Mucosa of stomach (tissue), 1 donor: ENCODE data around the gene PROK1.
"Not testable (repeated sequence)": the region's sequence is repeated elsewhere in the genome, so short reads cannot be mapped to it uniquely, and the experiment has no call there.

Experiments
- H3K27me3 ChIP-seq: one replicate; pipeline ENCODE4 v1.7.0; 2013; ENCODE audit warnings: mild to moderate bottlenecking, low read length; ENCODE audit not compliant: control insufficient read depth, insufficient read depth
- H3K36me3 ChIP-seq: one replicate; pipeline ENCODE4 v1.7.0; 2013; ENCODE audit warnings: low read length; ENCODE audit not compliant: control insufficient read depth, insufficient read depth
- H3K4me1 ChIP-seq: one replicate; pipeline ENCODE4 v1.7.0; 2013; ENCODE audit warnings: mild to moderate bottlenecking, low read length; ENCODE audit not compliant: control insufficient read depth, insufficient read depth
- H3K4me3 ChIP-seq: one replicate; pipeline ENCODE4 v1.7.0; 2013; ENCODE audit warnings: low read length
- H3K9ac ChIP-seq: one replicate; pipeline ENCODE4 v1.7.0; 2013; ENCODE audit warnings: mild to moderate bottlenecking, low read length, moderate library complexity
- H3K9me3 ChIP-seq: one replicate; pipeline ENCODE4 v1.7.0; 2013; ENCODE audit warnings: mild to moderate bottlenecking, low read length, moderate library complexity; ENCODE audit not compliant: control insufficient read depth
- donor health status: Pancreatic carcinoma.

The PROK1 gene

GRCh38 chr1:110437645-110438299, 13.2 kb upstream of the PROK1 start:
- Histone ChIP-seq H3K27me3 (peaks cover 38% of the 10 kb centered on the region), H3K4me1 (peaks cover 28% of the 10 kb centered on the region)
- H3K9ac ChIP-seq, H3K9me3 ChIP-seq, H3K36me3 ChIP-seq, H3K4me3 ChIP-seq: not testable (repeated sequence)

GRCh38 chr1:110438893-110439292, 12.1 kb upstream of the PROK1 start:
- Histone ChIP-seq H3K9me3 (no peaks in the 10 kb centered on the region), H3K9ac (no peak overlapping the region), H3K4me1 (peaks cover 28% of the 10 kb centered on the region), H3K36me3 (no peaks in the 10 kb centered on the region), H3K4me3 (no peak overlapping the region), H3K27me3 (peaks cover 33% of the 10 kb centered on the region)

- Histone ChIP-seq H3K27me3 (peaks cover 29% of the 10 kb centered on the region), H3K4me1 (peaks cover 28% of the 10 kb centered on the region)
- not testable (repeated sequence) for H3K4me3 ChIP-seq, H3K9ac ChIP-seq, H3K36me3 ChIP-seq, H3K9me3 ChIP-seq
Measured at GRCh38 chr1:110439873-110440272, 11.1 kb upstream of the PROK1 start.

- peaks cover 22% of the 10 kb centered on the region for H3K27me3 ChIP-seq
- H3K4me3 ChIP-seq: no peak overlapping the region
- no peaks in the 10 kb centered on the region for H3K9me3 ChIP-seq
- H3K36me3 ChIP-seq: no peaks in the 10 kb centered on the region
- peaks cover 28% of the 10 kb centered on the region for H3K4me1 ChIP-seq
- H3K9ac ChIP-seq: no peak overlapping the region
Measured at GRCh38 chr1:110440877-110441276, 10.1 kb upstream of the PROK1 start.

GRCh38 chr1:110441888-110442287, 9.1 kb upstream of the PROK1 start:
- Histone ChIP-seq H3K36me3 (no peaks in the 10 kb centered on the region), H3K4me3 (no peak overlapping the region)

GRCh38 chr1:110443451-110443850, 7.5 kb upstream of the PROK1 start:
- Histone ChIP-seq H3K9me3 (no peaks in the 10 kb centered on the region), H3K27me3 (peaks cover 13% of the 10 kb centered on the region), H3K4me3 (no peak overlapping the region), H3K4me1 (peaks cover 28% of the 10 kb centered on the region), H3K9ac (no peak overlapping the region), H3K36me3 (no peaks in the 10 kb centered on the region)

More at GRCh38 chr1:110441888-110442287, 9.1 kb upstream of the PROK1 start:
- Histone ChIP-seq H3K27me3 (peaks cover 16% of the 10 kb centered on the region), H3K9ac (no peak overlapping the region), H3K9me3 (no peaks in the 10 kb centered on the region), H3K4me1 (peaks cover 28% of the 10 kb centered on the region)

GRCh38 chr1:110444561-110444960, 6.4 kb upstream of the PROK1 start:
- Histone ChIP-seq H3K4me1 (peaks cover 22% of the 10 kb centered on the region), H3K36me3 (no peaks in the 10 kb centered on the region), H3K27me3 (peaks cover 16% of the 10 kb centered on the region), H3K4me3 (no peak overlapping the region), H3K9me3 (no peaks in the 10 kb centered on the region), H3K9ac (no peak overlapping the region)

GRCh38 chr1:110449661-110450651, 993 bp upstream of the PROK1 start:
- Histone ChIP-seq H3K9me3 (no peaks in the 10 kb centered on the region), H3K27me3 (peaks cover 44% of the 10 kb centered on the region), H3K4me3 (no peak overlapping the region), H3K36me3 (no peaks in the 10 kb centered on the region), H3K9ac (no peak overlapping the region), H3K4me1 (no peaks in the 10 kb centered on the region)

- Histone ChIP-seq H3K36me3 (no peaks in the 10 kb centered on the region), H3K9me3 (no peaks in the 10 kb centered on the region), H3K4me3 (no peak overlapping the region), H3K27me3 (peaks cover 44% of the 10 kb centered on the region), H3K4me1 (no peaks in the 10 kb centered on the region), H3K9ac (no peak overlapping the region)
Measured at GRCh38 chr1:110452330-110452729, 1.4 kb downstream of the PROK1 start.

- no peak overlapping the region for H3K4me3 ChIP-seq
- H3K9me3 ChIP-seq: no peaks in the 10 kb centered on the region
- peaks cover 38% of the 10 kb centered on the region for H3K27me3 ChIP-seq
- H3K9ac ChIP-seq: no peak overlapping the region
- H3K36me3 ChIP-seq: no peaks in the 10 kb centered on the region
- no peaks in the 10 kb centered on the region for H3K4me1 ChIP-seq
Measured at GRCh38 chr1:110453829-110454228, 2.9 kb downstream of the PROK1 start.

GRCh38 chr1:110454328-110454727, 3.4 kb downstream of the PROK1 start:
- Histone ChIP-seq H3K9me3 (no peaks in the 10 kb centered on the region), H3K27me3 (peaks cover 37% of the 10 kb centered on the region), H3K4me1 (no peaks in the 10 kb centered on the region), H3K9ac (no peak overlapping the region), H3K36me3 (no peaks in the 10 kb centered on the region), H3K4me3 (no peak overlapping the region)

- Histone ChIP-seq H3K4me1 (no peaks in the 10 kb centered on the region), H3K4me3 (no peak overlapping the region), H3K9me3 (no peaks in the 10 kb centered on the region)
Measured at GRCh38 chr1:110455151-110455550, 4.2 kb downstream of the PROK1 start.

More at GRCh38 chr1:110455151-110455550, 4.2 kb downstream of the PROK1 start:
- Histone ChIP-seq H3K36me3 (no peaks in the 10 kb centered on the region), H3K27me3 (peaks cover 31% of the 10 kb centered on the region), H3K9ac (no peak overlapping the region)
